Osteocyte (in vitro differentiated cells): Measurements from ENCODE around the gene CKB. TPM values are rescaled to one million over a fixed set of nuclear protein-coding genes. Genes with fewer than 3 reads are reported as not detected.

Experiments
- DNase-seq: peaks from one replicate; pipeline ENCODE4 v3.0.0; 2021; ENCODE audit warnings: mixed read lengths; ENCODE audit not compliant: unreplicated experiment; ENCODE audit errors: extremely low spot score
- H3K27ac Mint-ChIP-seq: one replicate; pipeline ENCODE4 v1.8.0; 2021; ENCODE audit warnings: mild to moderate bottlenecking, mixed read lengths; ENCODE audit not compliant: unreplicated experiment
- H3K27me3 Mint-ChIP-seq: one replicate; pipeline ENCODE4 v1.8.0; 2021; ENCODE audit warnings: mixed read lengths; ENCODE audit not compliant: unreplicated experiment
- H3K36me3 Mint-ChIP-seq: one replicate; pipeline ENCODE4 v1.8.0; 2021; ENCODE audit warnings: mixed read lengths; ENCODE audit not compliant: unreplicated experiment
- H3K4me1 Mint-ChIP-seq: one replicate; pipeline ENCODE4 v1.8.0; 2021; ENCODE audit warnings: mixed read lengths; ENCODE audit not compliant: unreplicated experiment
- H3K4me3 Mint-ChIP-seq: one replicate; pipeline ENCODE4 v1.8.0; 2021; ENCODE audit warnings: mild to moderate bottlenecking, moderate library complexity, mixed read lengths; ENCODE audit not compliant: unreplicated experiment
- H3K9me3 Mint-ChIP-seq: one replicate; pipeline ENCODE4 v1.8.0; 2021; ENCODE audit warnings: mixed read lengths; ENCODE audit not compliant: unreplicated experiment
- CTCF ChIP-seq: fragments of 200-600 bp; sonication (generic); IDR thresholded peaks from 2 replicates; pipeline ENCODE4 v1.5.0; 2021; ENCODE audit warnings: antibody characterized with exemption, mild to moderate bottlenecking, moderate library complexity
- total RNA-seq: library from RNA; stranded (reverse); gene quantifications from 2 replicates; pipeline ENCODE4 v1.2.1, GENCODE V29; 2021

Gene CKB
- total RNA-seq, 1 donor from 2014 or later: 25.4 TPM

- no peak overlapping the region for H3K27ac Mint-ChIP-seq
- H3K27me3 Mint-ChIP-seq: no peaks in the 10 kb centered on the region
- H3K4me3 Mint-ChIP-seq: no peak overlapping the region
- TF ChIP-seq CTCF: no peak
- peaks cover 2% of the 10 kb centered on the region for H3K4me1 Mint-ChIP-seq
- peaks cover 15% of the 10 kb centered on the region for H3K36me3 Mint-ChIP-seq
- H3K9me3 Mint-ChIP-seq: no peaks in the 10 kb centered on the region
- no peak for DNase-seq
Observed at GRCh38 chr14:103510724-103511693, 11.6 kb downstream of the CKB start.

- Mint-ChIP-seq H3K27ac (no peak overlapping the region), H3K4me3 (no peak overlapping the region)
Observed at GRCh38 chr14:103509864-103510723, 12.5 kb downstream of the CKB start.

GRCh38 chr14:103508521-103509329 is 13.9 kb downstream of the CKB start:
- Mint-ChIP-seq H3K27ac (no peak overlapping the region), H3K4me3 (no peak overlapping the region), H3K9me3 (no peaks in the 10 kb centered on the region), H3K27me3 (no peaks in the 10 kb centered on the region), H3K4me1 (peaks cover 2% of the 10 kb centered on the region), H3K36me3 (peaks cover 27% of the 10 kb centered on the region)
- DNase-seq: no peak
- TF ChIP-seq CTCF: no peak

More at GRCh38 chr14:103509864-103510723, 12.5 kb downstream of the CKB start:
- TF ChIP-seq CTCF: no peak
- H3K9me3 Mint-ChIP-seq: no peaks in the 10 kb centered on the region
- H3K4me1 Mint-ChIP-seq: peaks cover 2% of the 10 kb centered on the region
- H3K36me3 Mint-ChIP-seq: peaks cover 20% of the 10 kb centered on the region
- H3K27me3 Mint-ChIP-seq: no peaks in the 10 kb centered on the region
- DNase-seq: no peak

GRCh38 chr14:103507751-103508150 is 14.9 kb downstream of the CKB start:
- no peak overlapping the region for H3K4me3 Mint-ChIP-seq
- no peak for DNase-seq

More at GRCh38 chr14:103507751-103508150, 14.9 kb downstream of the CKB start:
- Mint-ChIP-seq H3K4me1 (peaks cover 2% of the 10 kb centered on the region), H3K9me3 (no peaks in the 10 kb centered on the region), H3K27ac (no peak overlapping the region), H3K27me3 (no peaks in the 10 kb centered on the region), H3K36me3 (peaks cover 34% of the 10 kb centered on the region)
- no peak for TF ChIP-seq CTCF
